Epithelial cell of esophagus (primary cell): ENCODE results near the gene CCND3.

Experiments used
- DNase-seq: peaks from one replicate; pipeline ENCODE4 v3.0.0; 2010; ENCODE audit warnings: low read depth
- H3K4me3 ChIP-seq: 2 replicates; pipeline ENCODE4 v1.5.1; 2011; ENCODE audit warnings: mild to moderate bottlenecking, low read length, control low read depth
- CTCF ChIP-seq: IDR thresholded peaks from 2 replicates; pipeline ENCODE4 v1.5.1; 2011; ENCODE audit warnings: low read depth, mild to moderate bottlenecking, low read length, control low read depth, inconsistent platforms; ENCODE audit not compliant: insufficient read depth; ENCODE audit errors: missing control alignments

Gene CCND3

GRCh38 chr6:41941280-41942066, at the start of gene CCND3:
Gene CCND3, minus strand, starts transcription at chr6:41941808. Its CDS starts 159 bp downstream, at chr6:41941649.
- DNase-seq: peak; percentile 93
- no peak for TF ChIP-seq CTCF
- peak within 1 kb of the TSS; percentile 75 for H3K4me3 ChIP-seq

DNA sequence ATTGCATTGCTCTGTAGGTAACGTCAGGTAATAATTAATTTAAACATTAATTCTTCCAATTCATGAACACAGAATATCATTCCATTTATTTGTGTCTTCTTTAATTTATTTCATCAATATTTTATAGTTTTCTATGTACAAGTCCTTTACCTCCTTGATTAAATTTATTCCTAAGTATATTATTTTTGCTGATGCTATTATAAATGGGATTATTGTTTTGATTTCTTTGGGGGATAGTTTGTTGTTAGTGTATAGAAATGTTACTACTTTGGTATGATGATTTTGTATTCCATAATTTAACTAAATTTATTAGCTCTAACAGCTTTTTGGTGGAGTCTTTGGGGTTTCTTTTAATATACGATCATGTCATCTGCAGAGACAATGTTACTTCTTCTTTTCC, 44.7 kb upstream of the CCND3 start:
- H3K4me3 ChIP-seq: no peak overlapping the region
- TF ChIP-seq CTCF: no peak
- no peak for DNase-seq

DNA sequence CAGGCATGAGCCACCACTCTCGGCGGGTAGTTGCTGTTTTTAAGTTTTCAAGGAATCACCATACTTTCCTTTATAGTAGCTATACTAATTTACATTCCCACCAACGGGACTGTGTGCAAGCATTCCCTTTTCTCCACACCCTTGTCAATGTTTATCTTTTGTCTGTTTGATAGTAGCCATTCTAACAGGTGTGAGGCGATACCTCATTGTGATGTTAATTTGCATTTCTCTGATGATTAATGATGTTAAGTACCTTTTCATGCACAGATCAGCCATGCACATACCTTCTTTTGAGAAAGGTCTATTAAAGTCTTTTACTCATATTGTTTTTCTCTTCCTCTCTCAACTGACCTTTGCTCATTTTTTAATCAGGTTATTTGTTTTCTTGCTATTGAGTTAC, 43.0 kb upstream of the CCND3 start:
- no peak overlapping the region for H3K4me3 ChIP-seq
- DNase-seq: peak; percentile 70
- no peak for TF ChIP-seq CTCF

DNA sequence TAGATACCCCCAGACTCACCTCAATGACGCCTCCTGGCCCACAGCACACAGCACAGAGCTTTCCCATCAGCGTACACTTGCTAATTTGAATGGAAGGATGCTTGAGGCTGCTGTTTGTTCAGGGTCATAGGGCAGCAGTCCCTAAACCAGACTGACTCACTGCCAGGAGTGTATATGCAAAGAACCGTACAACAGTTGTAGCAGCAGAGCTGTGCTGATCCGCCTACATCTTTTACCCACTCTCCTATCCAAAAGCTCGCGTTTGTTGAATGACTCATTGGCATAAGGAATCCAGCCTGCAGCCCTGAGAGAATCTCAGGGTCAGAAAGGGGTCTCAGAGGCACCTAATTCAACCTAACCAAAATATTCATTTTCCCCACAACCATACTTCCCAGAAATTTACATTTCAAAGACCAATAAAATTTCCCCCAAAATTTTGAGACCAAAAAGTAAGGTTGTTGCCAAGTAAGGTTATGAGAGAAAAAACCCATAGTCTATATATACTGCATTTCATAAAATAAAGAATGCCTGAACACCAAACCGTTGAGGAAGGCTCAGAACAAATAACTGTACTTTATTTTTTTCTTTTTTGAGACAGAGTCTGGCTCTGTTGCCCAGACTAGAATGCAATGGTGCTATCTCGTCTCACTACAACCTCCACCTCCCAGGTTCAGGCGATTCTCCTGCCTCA, 35.3 kb upstream of the CCND3 start:
- peak; percentile 44 for DNase-seq
- H3K4me3 ChIP-seq: no peak overlapping the region
- no peak for TF ChIP-seq CTCF

- TF ChIP-seq CTCF: no peak
- DNase-seq: no peak
- H3K4me3 ChIP-seq: no peak overlapping the region
These were observed 33.7 kb upstream of the CCND3 start for GRCh38 chr6:41975276-41975675.

DNA sequence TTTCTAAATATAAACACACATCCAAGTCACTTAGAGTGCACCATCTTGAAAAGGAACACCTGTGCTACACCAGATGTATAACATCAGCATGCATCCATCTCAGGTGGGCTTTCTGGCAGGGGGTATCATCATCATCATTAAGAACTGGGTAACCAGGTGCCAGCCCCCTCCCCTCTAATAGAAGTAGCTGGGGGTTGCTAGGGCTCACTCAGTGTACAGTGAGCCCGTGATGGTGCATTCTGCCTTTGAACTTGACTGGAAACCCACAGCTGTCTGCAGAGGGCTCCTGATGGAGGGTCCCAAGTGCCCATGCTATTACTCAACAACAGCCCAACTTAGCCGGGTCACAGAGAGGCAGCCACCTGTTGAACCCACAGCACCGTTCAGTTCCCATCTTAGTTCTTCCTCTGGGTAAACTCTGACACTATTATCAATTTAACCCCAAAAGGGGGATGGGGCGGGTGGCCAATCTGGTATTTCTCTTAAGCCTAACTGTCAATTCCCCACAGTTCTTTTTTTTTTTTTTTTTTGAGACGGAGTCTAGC, 32.7 kb upstream of the CCND3 start:
- no peak for DNase-seq
- no peak overlapping the region for H3K4me3 ChIP-seq
- no peak for TF ChIP-seq CTCF

DNA sequence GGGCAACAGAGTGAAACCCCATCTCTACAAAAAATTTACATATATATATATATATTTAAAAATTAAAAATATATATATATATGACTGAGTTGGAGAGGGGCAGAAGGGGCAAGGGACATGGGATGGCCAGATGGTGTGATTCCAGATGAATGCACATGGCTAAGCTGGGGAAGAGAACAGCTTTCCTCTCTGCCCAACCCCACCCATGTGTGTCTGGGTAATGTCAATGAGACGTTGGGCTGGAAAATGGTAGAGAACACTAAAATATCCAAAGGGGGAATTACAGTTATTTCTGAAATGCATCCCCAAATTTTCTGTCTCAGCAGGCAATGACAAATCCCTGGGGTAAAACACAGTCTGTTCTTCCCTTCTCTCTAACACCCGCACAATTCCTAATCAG, 31.2 kb upstream of the CCND3 start:
- no peak for TF ChIP-seq CTCF
- H3K4me3 ChIP-seq: no peak overlapping the region
- no peak for DNase-seq
